ENCODE data around the gene PCDHB11. TPM values are rescaled to one million over a fixed set of nuclear protein-coding genes. Genes with fewer than 3 reads are reported as not detected.
"Not testable (repeated sequence)": the region's sequence is repeated elsewhere in the genome, so short reads cannot be mapped to it uniquely, and the experiment has no call there.

PCDHB11 gene
- total RNA-seq, 1 donor from 2014 or later = 1.6 TPM

DNA sequence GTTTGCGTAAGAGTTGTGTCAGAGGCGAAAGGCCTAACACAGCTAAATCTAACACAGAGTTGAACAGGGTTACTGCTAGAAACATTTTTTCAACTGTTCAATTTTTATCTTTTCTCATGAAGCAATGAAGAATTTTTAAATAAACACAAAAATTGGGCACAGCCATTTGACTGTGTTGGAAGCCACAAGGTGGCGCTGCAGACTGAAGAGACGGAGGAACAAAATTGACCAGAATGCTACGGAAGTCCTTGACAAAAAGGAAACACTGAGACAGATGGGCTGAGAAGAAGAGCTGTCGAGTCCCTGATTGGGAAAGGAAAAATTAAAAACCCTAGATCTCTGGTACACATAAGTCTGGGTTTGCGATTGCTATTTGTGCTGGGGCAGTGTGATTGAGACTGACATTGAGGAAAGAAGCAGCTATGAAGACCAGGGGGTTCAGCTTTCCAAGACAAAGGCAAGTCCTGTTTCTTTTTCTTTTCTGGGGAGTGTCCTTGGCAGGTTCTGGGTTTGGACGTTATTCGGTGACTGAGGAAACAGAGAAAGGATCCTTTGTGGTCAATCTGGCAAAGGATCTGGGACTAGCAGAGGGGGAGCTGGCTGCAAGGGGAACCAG lies 12.4 kb upstream of the PCDHB11 start, which contains the start of gene PCDHB9:
TSS of gene PCDHB9 (plus strand) at position 265 of the 616 bp plus-strand sequence. CDS start at position 423, 158 bp downstream.
- DNase-seq (ENCODE audit: low read depth) = no peak

DNA sequence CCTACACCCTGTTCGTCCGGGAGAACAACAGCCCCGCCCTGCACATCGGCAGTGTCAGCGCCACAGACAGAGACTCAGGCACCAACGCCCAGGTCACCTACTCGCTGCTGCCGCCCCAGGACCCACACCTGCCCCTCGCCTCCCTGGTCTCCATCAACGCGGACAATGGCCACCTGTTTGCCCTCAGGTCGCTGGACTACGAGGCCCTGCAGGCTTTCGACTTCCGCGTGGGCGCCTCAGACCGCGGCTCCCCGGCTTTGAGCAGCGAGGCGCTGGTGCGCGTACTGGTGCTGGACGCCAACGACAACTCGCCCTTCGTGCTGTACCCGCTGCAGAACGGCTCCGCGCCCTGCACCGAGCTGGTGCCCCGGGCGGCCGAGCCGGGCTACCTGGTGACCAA lies 10.7 kb upstream of the PCDHB11 start:
- DNase-seq (ENCODE audit: low read depth) = not testable (repeated sequence)

DNA sequence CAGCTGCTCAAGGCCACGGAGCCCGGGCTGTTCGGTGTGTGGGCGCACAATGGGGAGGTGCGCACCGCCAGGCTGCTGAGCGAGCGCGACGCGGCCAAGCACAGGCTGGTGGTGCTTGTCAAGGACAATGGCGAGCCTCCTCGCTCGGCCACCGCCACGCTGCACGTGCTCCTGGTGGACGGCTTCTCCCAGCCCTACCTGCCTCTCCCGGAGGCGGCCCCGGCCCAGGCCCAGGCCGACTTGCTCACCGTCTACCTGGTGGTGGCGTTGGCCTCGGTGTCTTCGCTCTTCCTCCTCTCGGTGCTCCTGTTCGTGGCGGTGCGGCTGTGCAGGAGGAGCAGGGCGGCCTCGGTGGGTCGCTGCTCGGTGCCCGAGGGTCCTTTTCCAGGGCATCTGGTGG lies 10.3 kb upstream of the PCDHB11 start:
- not testable (repeated sequence) for DNase-seq (ENCODE audit: low read depth)

DNA sequence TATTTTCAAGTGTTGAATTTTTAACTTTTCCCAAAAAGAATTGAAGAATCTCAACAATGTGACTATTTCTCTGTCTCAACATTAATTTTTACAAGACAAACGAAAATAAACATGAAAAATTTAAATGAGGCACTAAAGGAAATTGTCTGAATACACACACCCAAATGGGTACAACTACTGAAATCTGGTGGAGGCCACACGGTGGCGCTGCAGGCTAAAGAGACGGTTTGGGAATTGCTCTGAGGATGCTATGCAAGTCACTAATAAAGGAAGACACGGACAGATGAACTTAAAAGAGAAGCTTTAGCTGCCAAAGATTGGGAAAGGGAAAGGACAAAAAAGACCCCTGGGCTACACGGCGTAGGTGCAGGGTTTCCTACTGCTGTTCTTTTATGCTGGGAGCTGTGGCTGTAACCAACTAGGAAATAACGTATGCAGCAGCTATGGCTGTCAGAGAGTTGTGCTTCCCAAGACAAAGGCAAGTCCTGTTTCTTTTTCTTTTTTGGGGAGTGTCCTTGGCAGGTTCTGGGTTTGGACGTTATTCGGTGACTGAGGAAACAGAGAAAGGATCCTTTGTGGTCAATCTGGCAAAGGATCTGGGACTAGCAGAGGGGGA lies 7.2 kb upstream of the PCDHB11 start, which contains the start of gene PCDHB10:
TSS of gene PCDHB10 (plus strand) at position 244 of the 616 bp plus-strand sequence. CDS start at position 444, 200 bp downstream.
- no peak for DNase-seq (ENCODE audit: low read depth)

DNA sequence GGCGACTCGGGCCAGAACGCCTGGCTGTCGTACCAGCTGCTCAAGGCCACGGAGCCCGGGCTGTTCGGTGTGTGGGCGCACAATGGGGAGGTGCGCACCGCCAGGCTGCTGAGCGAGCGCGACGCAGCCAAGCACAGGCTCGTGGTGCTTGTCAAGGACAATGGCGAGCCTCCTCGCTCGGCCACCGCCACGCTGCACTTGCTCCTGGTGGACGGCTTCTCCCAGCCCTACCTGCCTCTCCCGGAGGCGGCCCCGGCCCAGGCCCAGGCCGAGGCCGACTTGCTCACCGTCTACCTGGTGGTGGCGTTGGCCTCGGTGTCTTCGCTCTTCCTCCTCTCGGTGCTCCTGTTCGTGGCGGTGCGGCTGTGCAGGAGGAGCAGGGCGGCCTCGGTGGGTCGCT lies 5.1 kb upstream of the PCDHB11 start:
- DNase-seq (ENCODE audit: low read depth) = not testable (repeated sequence)

DNA sequence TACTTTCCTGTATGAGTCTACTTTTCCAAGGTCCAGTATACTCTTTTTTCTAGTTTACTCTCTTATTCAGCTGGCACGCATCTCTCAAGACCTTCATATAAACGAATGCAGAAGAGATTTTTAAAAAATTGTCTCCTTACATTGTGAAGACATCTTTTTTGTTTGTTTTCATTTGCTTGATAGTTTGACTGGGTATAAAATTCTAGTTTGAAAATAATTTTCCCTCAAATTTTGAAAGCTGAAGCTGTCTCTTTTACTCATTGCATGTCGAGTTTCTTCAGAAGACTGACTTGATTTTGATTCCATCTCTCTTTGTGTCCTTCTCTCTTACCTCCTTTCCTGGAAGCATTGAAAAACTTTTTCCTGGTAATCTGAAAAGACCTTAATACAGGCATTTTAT lies 3.1 kb upstream of the PCDHB11 start:
- DNase-seq (ENCODE audit: low read depth) = no peak

DNA sequence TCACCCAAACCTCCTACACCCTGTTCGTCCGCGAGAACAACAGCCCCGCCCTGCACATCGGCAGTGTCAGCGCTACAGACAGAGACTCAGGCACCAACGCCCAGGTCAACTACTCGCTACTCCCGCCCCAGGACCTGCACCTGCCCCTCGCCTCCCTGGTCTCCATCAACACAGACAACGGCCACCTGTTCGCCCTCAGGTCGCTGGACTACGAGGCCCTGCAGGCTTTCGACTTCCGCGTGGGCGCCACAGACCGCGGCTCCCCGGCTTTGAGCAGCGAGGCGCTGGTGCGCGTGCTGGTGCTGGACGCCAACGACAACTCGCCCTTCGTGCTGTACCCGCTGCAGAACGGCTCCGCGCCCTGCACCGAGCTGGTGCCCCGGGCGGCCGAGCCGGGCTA lies 1.7 kb downstream of the PCDHB11 start:
- not testable (repeated sequence) for DNase-seq (ENCODE audit: low read depth)

DNA sequence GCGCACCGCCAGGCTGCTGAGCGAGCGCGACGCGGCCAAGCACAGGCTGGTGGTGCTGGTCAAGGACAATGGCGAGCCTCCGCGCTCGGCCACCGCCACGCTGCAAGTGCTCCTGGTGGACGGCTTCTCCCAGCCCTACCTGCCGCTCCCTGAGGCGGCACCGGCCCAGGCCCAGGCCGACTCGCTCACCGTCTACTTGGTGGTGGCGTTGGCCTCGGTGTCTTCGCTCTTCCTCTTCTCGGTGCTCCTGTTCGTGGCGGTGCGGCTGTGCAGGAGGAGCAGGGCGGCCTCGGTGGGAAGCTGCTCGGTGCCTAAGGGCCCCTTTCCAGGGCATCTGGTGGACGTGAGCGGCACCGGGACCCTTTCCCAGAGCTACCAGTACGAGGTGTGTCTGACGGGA lies 2.2 kb downstream of the PCDHB11 start:
- not testable (repeated sequence) for DNase-seq (ENCODE audit: low read depth)

DNA sequence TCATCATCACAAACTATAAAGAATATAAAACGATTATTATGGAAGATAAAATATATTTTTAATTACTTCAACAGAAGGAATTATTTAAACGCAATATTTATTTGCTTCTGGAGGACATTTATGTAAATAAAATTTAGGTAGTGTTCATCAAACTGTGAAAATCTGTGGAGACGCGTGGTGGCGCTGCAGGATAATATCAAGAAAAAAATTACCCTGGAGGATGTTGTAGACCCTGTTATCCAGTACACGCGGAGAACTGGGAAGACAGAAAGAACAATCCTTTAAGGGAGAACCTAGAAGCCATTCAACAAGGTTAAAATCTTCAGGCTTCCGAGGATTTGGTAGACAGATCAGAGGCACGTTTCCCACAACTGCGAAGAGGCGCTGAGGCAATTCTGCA lies 9.1 kb downstream of the PCDHB11 start, which contains the start of gene PCDHB12:
TSS of gene PCDHB12 (plus strand) at position 242 of the 400 bp plus-strand sequence. CDS start 189 bp downstream, outside the sequence.
- DNase-seq (ENCODE audit: low read depth) = no peak

DNA sequence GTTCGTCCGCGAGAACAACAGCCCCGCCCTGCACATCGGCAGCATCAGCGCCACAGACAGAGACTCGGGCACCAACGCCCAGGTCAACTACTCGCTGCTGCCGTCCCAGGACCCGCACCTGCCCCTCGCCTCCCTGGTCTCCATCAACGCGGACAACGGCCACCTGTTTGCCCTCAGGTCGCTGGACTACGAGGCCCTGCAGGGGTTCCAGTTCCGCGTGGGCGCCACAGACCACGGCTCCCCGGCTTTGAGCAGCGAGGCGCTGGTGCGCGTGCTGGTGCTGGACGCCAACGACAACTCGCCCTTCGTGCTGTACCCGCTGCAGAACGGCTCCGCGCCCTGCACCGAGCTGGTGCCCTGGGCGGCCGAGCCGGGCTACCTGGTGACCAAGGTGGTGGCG lies 10.9 kb downstream of the PCDHB11 start:
- not testable (repeated sequence) for DNase-seq (ENCODE audit: low read depth)

DNA sequence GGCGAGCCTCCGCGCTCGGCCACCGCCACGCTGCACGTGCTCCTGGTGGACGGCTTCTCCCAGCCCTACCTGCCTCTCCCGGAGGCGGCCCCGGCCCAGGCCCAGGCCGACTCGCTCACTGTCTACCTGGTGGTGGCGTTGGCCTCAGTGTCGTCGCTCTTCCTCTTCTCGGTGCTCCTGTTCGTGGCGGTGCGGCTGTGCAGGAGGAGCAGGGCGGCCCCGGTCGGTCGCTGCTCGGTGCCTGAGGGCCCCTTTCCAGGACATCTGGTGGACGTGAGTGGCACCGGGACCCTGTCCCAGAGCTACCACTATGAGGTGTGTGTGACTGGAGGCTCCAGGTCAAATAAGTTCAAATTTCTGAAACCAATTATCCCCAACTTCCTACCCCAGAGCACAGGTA lies 11.4 kb downstream of the PCDHB11 start:
- DNase-seq (ENCODE audit: low read depth) = not testable (repeated sequence)

DNA sequence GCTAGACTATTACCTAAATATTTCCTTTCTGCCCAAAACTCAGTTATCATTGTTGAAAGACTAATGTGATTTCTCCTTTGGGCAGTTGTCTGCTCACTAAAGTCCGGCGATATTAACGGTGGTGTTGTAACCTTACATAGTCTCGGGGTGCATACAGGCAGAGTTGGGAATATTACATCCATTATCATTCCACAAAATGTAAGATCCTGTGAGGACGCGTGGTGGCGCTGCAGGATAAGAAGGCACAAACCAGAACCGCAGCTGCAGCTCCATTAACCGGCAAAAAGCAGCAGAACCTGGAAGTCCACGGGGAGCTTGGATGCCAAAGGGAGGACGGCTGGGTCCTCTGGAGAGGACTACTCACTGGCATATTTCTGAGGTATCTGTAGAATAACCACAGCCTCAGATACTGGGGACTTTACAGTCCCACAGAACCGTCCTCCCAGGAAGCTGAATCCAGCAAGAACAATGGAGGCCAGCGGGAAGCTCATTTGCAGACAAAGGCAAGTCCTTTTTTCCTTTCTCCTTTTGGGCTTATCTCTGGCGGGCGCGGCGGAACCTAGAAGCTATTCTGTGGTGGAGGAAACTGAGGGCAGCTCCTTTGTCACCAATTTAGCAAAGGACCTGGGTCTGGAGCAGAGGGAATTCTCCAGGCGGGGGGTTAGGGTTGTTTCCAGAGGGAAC lies 14.4 kb downstream of the PCDHB11 start, which contains the start of gene PCDHB13:
TSS of gene PCDHB13 (plus strand) at position 264 of the 684 bp plus-strand sequence. CDS start at position 469, 205 bp downstream.
- DNase-seq (ENCODE audit: low read depth) = not testable (repeated sequence)

DNA sequence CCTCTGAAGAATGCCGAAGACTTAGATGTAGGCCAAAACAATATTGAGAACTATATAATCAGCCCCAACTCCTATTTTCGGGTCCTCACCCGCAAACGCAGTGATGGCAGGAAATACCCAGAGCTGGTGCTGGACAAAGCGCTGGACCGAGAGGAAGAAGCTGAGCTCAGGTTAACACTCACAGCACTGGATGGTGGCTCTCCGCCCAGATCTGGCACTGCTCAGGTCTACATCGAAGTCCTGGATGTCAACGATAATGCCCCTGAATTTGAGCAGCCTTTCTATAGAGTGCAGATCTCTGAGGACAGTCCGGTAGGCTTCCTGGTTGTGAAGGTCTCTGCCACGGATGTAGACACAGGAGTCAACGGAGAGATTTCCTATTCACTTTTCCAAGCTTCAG lies 15.2 kb downstream of the PCDHB11 start:
- DNase-seq (ENCODE audit: low read depth) = not testable (repeated sequence)

DNA sequence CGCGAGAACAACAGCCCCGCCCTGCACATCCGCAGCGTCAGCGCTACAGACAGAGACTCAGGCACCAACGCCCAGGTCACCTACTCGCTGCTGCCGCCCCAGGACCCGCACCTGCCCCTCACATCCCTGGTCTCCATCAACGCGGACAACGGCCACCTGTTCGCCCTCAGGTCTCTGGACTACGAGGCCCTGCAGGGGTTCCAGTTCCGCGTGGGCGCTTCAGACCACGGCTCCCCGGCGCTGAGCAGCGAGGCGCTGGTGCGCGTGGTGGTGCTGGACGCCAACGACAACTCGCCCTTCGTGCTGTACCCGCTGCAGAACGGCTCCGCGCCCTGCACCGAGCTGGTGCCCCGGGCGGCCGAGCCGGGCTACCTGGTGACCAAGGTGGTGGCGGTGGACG lies 16.1 kb downstream of the PCDHB11 start:
- not testable (repeated sequence) for DNase-seq (ENCODE audit: low read depth)

DNA sequence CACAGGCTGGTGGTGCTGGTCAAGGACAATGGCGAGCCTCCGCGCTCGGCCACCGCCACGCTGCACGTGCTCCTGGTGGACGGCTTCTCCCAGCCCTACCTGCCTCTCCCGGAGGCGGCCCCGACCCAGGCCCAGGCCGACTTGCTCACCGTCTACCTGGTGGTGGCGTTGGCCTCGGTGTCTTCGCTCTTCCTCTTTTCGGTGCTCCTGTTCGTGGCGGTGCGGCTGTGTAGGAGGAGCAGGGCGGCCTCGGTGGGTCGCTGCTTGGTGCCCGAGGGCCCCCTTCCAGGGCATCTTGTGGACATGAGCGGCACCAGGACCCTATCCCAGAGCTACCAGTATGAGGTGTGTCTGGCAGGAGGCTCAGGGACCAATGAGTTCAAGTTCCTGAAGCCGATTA lies 16.6 kb downstream of the PCDHB11 start:
- not testable (repeated sequence) for DNase-seq (ENCODE audit: low read depth)

DNA sequence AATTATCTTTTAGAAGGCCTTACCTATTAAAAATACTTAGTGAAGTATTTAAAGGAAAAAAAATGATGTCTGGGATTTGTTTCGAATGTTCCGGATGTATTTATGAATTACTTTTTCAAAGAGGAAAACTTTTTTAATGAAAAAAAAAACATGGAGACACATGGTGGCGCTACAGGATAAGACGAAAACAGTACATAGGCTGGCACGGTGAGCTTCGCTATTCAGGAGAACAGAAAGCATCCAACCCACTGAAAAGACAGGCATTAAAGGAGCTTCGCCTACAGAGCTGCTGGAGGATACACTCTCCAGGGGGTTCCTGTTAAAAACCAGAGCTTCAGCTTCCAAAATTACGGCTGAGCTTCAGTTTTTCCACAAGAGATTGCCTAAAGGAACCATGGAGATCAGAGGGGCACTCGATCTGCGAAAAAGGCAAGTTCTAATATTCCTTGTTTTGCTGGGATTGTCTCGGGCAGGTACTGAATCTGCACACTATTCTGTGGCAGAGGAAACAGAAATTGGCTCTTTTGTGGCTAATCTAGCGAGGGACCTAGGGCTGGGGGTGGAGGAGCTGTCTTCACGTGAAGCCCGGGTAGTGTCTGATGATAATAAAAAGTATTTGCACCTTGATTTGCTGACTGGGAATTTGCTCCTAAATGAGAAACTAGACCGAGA lies 23.8 kb downstream of the PCDHB11 start, which contains the start of gene PCDHB14:
TSS of gene PCDHB14 (plus strand) at position 232 of the 672 bp plus-strand sequence. CDS start at position 395, 163 bp downstream.
- DNase-seq (ENCODE audit: low read depth) = no peak

DNA sequence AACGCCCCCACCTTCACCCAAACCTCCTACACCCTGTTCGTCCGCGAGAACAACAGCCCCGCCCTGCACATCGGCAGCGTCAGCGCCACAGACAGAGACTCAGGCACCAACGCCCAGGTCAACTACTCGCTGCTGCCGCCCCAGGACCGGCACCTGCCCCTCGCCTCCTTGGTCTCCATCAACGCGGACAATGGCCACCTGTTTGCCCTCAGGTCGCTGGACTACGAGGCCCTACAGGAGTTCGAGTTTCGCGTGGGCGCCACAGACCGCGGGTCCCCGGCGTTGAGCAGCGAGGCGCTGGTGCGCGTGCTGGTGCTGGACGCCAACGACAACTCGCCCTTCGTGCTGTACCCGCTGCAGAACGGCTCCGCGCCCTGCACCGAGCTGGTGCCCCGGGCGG lies 25.4 kb downstream of the PCDHB11 start:
- DNase-seq (ENCODE audit: low read depth) = not testable (repeated sequence)

DNA sequence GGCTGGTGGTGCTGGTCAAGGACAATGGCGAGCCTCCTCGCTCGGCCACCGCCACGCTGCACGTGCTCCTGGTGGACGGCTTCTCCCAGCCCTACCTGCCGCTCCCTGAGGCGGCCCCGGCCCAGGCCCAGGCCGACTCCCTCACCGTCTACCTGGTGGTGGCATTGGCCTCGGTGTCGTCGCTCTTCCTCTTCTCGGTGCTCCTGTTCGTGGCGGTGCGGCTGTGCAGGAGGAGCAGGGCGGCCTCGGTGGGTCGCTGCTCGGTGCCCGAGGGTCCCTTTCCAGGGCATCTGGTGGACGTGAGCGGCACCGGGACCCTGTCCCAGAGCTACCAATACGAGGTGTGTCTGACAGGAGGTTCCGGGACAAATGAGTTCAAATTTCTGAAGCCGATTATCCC lies 26.0 kb downstream of the PCDHB11 start:
- not testable (repeated sequence) for DNase-seq (ENCODE audit: low read depth)

DNA sequence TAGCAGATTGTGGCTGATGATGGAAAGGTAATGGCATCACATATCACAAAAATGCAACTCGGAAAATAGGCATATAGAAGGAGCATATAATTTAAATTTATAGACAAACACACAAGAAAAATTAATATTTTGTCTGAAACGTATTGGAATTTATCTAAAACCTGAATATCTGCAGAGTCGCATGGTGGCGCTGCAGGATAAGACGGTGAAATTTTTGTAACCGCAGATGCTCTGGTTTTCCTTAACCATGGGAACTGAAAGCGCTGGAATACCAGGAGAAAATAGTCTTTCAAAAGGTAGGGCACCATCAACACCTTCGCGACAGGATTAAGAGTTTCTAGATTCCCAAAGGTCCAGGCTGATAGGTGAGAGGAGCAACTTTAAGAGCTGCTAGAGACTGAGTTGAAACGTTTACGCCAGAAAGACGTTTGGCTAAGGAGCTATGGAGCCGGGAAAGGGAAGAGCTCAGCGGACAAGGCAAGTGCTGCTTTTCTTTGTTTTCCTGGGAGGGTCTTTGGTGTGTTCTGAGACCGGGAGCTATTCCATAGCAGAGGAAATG lies 34.8 kb downstream of the PCDHB11 start:
- no peak for DNase-seq (ENCODE audit: low read depth)

DNA sequence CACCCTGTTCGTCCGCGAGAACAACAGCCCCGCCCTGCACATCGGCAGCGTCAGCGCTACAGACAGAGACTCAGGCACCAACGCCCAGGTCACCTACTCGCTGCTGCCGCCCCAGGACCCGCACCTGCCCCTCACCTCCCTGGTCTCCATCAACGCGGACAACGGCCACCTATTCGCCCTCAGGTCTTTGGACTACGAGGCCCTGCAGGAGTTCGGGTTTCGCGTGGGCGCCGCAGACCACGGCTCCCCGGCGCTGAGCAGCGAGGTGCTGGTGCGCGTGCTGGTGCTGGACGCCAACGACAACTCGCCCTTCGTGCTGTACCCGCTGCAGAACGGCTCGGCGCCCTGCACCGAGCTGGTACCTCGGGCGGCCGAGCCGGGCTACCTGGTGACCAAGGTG lies 36.5 kb downstream of the PCDHB11 start:
- not testable (repeated sequence) for DNase-seq (ENCODE audit: low read depth)

Data from renal cortical epithelial cell (primary cell).